Neuronal stem cell (in vitro differentiated cells): ENCODE results near the gene P2RX6.
"Not testable (repeated sequence)": the region's sequence is repeated elsewhere in the genome, so short reads cannot be mapped to it uniquely, and the experiment has no call there.

Experiments used
- DNase-seq: peaks from one replicate; pipeline ENCODE4 v3.0.0-alpha.2; 2013; ENCODE audit warnings: low spot score
- H2AFZ ChIP-seq: one replicate; pipeline ENCODE4 v1.6.1; 2013; ENCODE audit warnings: mild to moderate bottlenecking, low read length, inconsistent platforms
- H2AK5ac ChIP-seq: 2 replicates; pipeline ENCODE4 v1.6.1; 2013; ENCODE audit warnings: low read depth, mild to moderate bottlenecking, inconsistent platforms, low read length, moderate library complexity, mixed read lengths
- H2BK120ac ChIP-seq: 2 replicates; pipeline ENCODE4 v1.6.1; 2013; ENCODE audit warnings: low read depth, mild to moderate bottlenecking, inconsistent platforms, low read length, moderate library complexity, mixed read lengths
- H2BK12ac ChIP-seq: one replicate; pipeline ENCODE4 v1.6.1; 2013; ENCODE audit warnings: low read length, inconsistent platforms
- H2BK15ac ChIP-seq: 2 replicates; pipeline ENCODE4 v1.6.1; 2013; ENCODE audit warnings: mild to moderate bottlenecking, low read length, inconsistent platforms, mixed read lengths
- H2BK5ac ChIP-seq: one replicate; pipeline ENCODE4 v1.6.1; 2013; ENCODE audit warnings: inconsistent platforms, mild to moderate bottlenecking, low read length, moderate library complexity
- H3K14ac ChIP-seq: one replicate; pipeline ENCODE4 v1.6.1; 2013; ENCODE audit warnings: low read length, inconsistent platforms
- H3K18ac ChIP-seq: 2 replicates; pipeline ENCODE4 v1.6.1; 2013; ENCODE audit warnings: low read length, inconsistent platforms
- H3K23ac ChIP-seq: 2 replicates; pipeline ENCODE4 v1.6.1; 2013; ENCODE audit warnings: low read depth, mild to moderate bottlenecking, mixed read lengths, low read length, inconsistent platforms; ENCODE audit not compliant: poor library complexity
- H3K27ac ChIP-seq: replicated peaks from 3 replicates; pipeline ENCODE4 v1.5.1; 2013; ENCODE audit warnings: low read length, inconsistent platforms
- H3K27me3 ChIP-seq, 3 experiments: 2 replicates each; pipeline ENCODE4 v1.6.1; 2013; ENCODE audit warnings: low read length in 3 of 3, mild to moderate bottlenecking in 2 of 3, inconsistent platforms in 1 of 3, low read depth in 1 of 3, mixed read lengths in 1 of 3, moderate library complexity in 1 of 3; ENCODE audit not compliant: control insufficient read depth in 3 of 3, insufficient read depth in 3 of 3
- H3K36me3 ChIP-seq, 2 donors: replicated peaks in 1 of 2; 2 replicates each; pipeline ENCODE4 v1.6.1; 2013; ENCODE audit warnings: low read length in 2 of 2; ENCODE audit not compliant: control insufficient read depth in 2 of 2, insufficient read depth in 2 of 2
- H3K4ac ChIP-seq: 2 replicates; pipeline ENCODE4 v1.6.1; 2013; ENCODE audit warnings: inconsistent platforms, mild to moderate bottlenecking, low read length, moderate library complexity
- H3K4me1 ChIP-seq, 2 donors: 1 replicate in 1 of 2; 2 replicates in 1 of 2; pipeline ENCODE4 v1.6.1; 2013; ENCODE audit warnings: low read length in 2 of 2, low read depth in 1 of 2; ENCODE audit not compliant: control insufficient read depth in 2 of 2, insufficient read depth in 1 of 2
- H3K4me2 ChIP-seq: one replicate; pipeline ENCODE4 v1.6.1; 2013; ENCODE audit warnings: mild to moderate bottlenecking, low read length, inconsistent platforms; ENCODE audit not compliant: insufficient read depth, poor library complexity, severe bottlenecking
- H3K4me3 ChIP-seq, 2 donors: 2 replicates each; pipeline ENCODE4 v1.5.1; 2013; ENCODE audit warnings: low read length in 2 of 2, mild to moderate bottlenecking in 2 of 2, inconsistent platforms in 1 of 2, moderate library complexity in 1 of 2
- H3K79me1 ChIP-seq: one replicate; pipeline ENCODE4 v1.6.1; 2013; ENCODE audit warnings: low read depth, mild to moderate bottlenecking, inconsistent platforms, low read length, moderate library complexity
- H3K9ac ChIP-seq: one replicate; pipeline ENCODE4 v1.6.1; 2013; ENCODE audit warnings: mild to moderate bottlenecking, low read depth, low read length, inconsistent platforms; ENCODE audit not compliant: poor library complexity
- H3K9me3 ChIP-seq, 2 donors: replicated peaks in 1 of 2; 2 replicates each; pipeline versions ENCODE3 to v1.6.1; 2013; ENCODE audit warnings: low read length in 2 of 2, mild to moderate bottlenecking in 2 of 2, inconsistent platforms in 1 of 2, low read depth in 1 of 2, mixed read lengths in 1 of 2, moderate library complexity in 1 of 2; ENCODE audit not compliant: control insufficient read depth in 2 of 2, insufficient read depth in 1 of 2
- H4K8ac ChIP-seq: one replicate; pipeline ENCODE4 v1.6.1; 2013; ENCODE audit warnings: low read depth, mild to moderate bottlenecking, inconsistent platforms, low read length, moderate library complexity
- H4K91ac ChIP-seq: one replicate; pipeline ENCODE4 v1.6.1; 2013; ENCODE audit warnings: low read length, low read depth, mild to moderate bottlenecking, inconsistent platforms; ENCODE audit not compliant: poor library complexity
- WGBS, 2 donors: extraction: QIAGEN DNeasy Blood & Tissue Kit; methylation state at CpG; one replicate each; pipeline ENCODE4 v1.1.7; 2013; ENCODE audit warnings: missing lambda C conversion rate in 2 of 2, mixed read lengths in 1 of 2; ENCODE audit not compliant: insufficient read length in 2 of 2, insufficient replicate concordance in 1 of 2; ENCODE audit errors: extremely low coverage in 2 of 2; 5-methylcytosine and 5-hydroxymethylcytosine counted together

The P2RX6 gene

GRCh38 chr22:21060363-21060762 is 45.4 kb downstream of the P2RX6 start:
- WGBS, 2 donors: no CpG with 5 or more reads among the region's 8 CpGs
- not testable (repeated sequence) for H4K8ac ChIP-seq, H2BK5ac ChIP-seq, H3K4ac ChIP-seq, H3K18ac ChIP-seq, H2BK15ac ChIP-seq, H3K14ac ChIP-seq, H2BK120ac ChIP-seq, H3K9me3 ChIP-seq, H2BK12ac ChIP-seq, H3K4me2 ChIP-seq, H4K91ac ChIP-seq, H3K23ac ChIP-seq, H3K9ac ChIP-seq, H3K4me3 ChIP-seq, H2AK5ac ChIP-seq, DNase-seq, H2AFZ ChIP-seq, H3K79me1 ChIP-seq, H3K27ac ChIP-seq, H3K4me1 ChIP-seq, H3K36me3 ChIP-seq
- peaks cover 0 to 11% (median 0%) of the 10 kb centered on the region in 3 experiments for H3K27me3 ChIP-seq

GRCh38 chr22:21061660-21062321 is 46.8 kb downstream of the P2RX6 start:
- H4K91ac ChIP-seq, DNase-seq, H3K4me1 ChIP-seq, H4K8ac ChIP-seq, H2BK12ac ChIP-seq, H3K18ac ChIP-seq, H3K4ac ChIP-seq, H2AK5ac ChIP-seq, H3K36me3 ChIP-seq, H3K27ac ChIP-seq, H3K79me1 ChIP-seq, H3K4me3 ChIP-seq, H2BK120ac ChIP-seq, H3K14ac ChIP-seq, H2BK5ac ChIP-seq, H3K4me2 ChIP-seq, H2BK15ac ChIP-seq, H2AFZ ChIP-seq, H3K23ac ChIP-seq, H3K27me3 ChIP-seq, H3K9me3 ChIP-seq, H3K9ac ChIP-seq: not testable (repeated sequence)
- no CpG with 5 or more reads among the region's 18 CpGs for WGBS, 2 donors

- H3K14ac ChIP-seq, H4K8ac ChIP-seq, H2BK5ac ChIP-seq, H3K4me3 ChIP-seq, H2BK120ac ChIP-seq, H3K9ac ChIP-seq, H2AFZ ChIP-seq, H3K4me1 ChIP-seq, H3K27ac ChIP-seq, DNase-seq, H3K4ac ChIP-seq, H3K4me2 ChIP-seq, H2BK15ac ChIP-seq, H4K91ac ChIP-seq, H3K23ac ChIP-seq, H3K36me3 ChIP-seq, H2AK5ac ChIP-seq, H3K27me3 ChIP-seq, H3K79me1 ChIP-seq, H3K18ac ChIP-seq, H3K9me3 ChIP-seq, H2BK12ac ChIP-seq: not testable (repeated sequence)
- no CpG with 5 or more reads among the region's 11 CpGs for WGBS, 2 donors
These were observed 49.5 kb downstream of the P2RX6 start for GRCh38 chr22:21064425-21064824.

DNA sequence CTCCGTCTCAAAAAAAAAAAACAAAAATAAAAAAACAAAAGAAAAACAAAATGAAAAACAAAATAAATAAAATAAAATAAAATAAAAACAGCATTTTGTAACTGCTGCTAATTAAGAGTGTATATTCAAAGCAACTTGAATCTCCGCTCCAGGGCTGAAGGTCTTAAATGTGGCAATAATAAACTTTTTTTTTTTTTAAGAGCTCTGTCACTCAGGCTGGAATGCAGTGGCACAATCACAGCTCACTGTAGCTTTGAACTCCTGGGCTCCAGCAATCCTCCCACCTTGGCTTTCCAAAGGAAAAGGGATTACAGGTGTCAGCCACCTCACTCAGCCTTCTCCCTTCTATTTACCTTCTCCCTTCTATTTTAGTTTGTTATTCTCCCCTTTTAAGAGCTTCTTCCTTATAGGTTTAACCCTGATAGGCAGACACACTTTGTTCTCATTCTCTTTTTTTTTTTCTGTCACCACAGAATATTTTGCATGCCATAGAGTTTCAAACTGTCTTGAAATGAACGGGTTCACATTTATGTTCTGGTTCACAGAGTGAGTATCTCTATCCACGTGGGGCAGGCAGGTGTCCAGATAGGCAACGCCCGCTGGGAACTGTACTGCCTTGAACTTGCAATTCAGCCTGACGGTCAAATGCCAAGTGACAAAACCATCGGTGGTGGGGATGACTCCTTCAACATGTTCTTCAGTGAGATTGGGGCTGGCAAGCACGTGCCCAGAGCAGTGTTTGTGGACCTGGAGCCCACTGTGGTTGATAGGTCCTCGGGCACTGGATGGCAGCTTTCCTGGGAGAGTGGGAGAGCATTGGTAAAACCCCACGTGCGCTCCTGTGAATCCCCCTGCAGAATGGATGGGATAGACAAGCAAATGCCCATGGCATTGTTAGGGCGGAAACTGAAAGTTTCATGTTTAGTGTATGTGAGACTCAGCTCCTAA is 50.2 kb downstream of the P2RX6 start:
- Histone ChIP-seq H3K36me3 (no peaks in the 10 kb centered on the region), H4K91ac (no peak overlapping the region), H3K4me1 (peaks cover 0 to 2% of the 10 kb centered on the region in 2 donors), H4K8ac (no peak overlapping the region), H3K14ac (no peak overlapping the region), H3K79me1 (no peaks in the 10 kb centered on the region), H2AK5ac (no peak overlapping the region), H2BK15ac (no peak overlapping the region), H2AFZ (no peak overlapping the region), H3K4me2 (no peak overlapping the region), H3K18ac (no peak overlapping the region), H3K9ac (no peak overlapping the region), H2BK5ac (peak overlapping the region; percentile 20), H3K4ac (no peak overlapping the region), H3K27ac (no peak overlapping the region), H3K23ac (peak overlapping the region; percentile 25), H2BK12ac (no peak overlapping the region), H3K9me3 (no peaks in the 10 kb centered on the region), H2BK120ac (no peak overlapping the region), H3K4me3 (peak overlapping the region in 1 of 2 donors; percentile 43), H3K27me3 (peaks cover 0 to 4% (median 0%) of the 10 kb centered on the region in 3 experiments)
- no CpG with 5 or more reads among the region's 13 CpGs for WGBS, 2 donors
- no peak for DNase-seq
